GM19351 (cell line): ENCODE data around the gene TCN1.

Experiments used
- ATAC-seq: cut with Tn5 transposase; IDR thresholded peaks from one replicate; pipeline ENCODE4 v1.9.1; 2021; ENCODE audit warnings: mild to moderate bottlenecking, moderate library complexity; ENCODE audit not compliant: unreplicated experiment

TCN1 gene

DNA sequence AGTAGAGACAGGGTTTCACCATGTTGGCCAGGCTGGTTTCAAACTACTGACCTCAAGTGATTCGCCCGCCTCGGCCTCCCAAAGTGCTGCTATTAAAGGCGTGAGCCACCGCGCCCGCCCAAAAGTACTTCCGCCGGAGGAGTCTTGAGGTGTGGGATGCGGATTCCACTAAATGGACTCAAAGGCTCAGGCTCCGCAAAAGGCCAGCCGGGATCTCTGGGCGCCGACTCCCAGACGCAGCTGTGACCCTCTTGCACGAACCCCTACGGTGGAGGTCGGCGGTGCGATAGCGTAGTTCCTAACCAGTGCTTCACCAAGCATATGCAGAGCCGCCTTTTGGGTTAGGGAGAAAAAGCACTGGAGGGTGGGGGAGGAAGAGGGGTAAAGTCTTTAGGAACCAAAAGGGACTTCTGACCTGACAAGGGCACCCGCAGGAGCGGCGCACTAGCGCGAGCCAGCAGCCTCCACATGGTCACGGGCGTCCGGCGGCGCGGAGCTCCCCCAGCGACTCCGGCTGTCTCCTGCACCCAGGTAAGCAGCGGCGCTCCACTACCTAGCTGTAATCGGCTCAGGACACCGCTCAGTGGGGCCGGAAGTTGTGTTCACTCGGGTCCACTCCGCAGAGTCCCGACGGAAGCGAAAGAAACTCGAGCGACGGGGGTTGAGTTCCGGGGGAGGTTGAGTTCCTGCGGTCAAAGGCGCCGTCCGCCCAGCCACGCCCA lies 55.9 kb downstream of the TCN1 start, which contains the start of gene MRPL16:
TSS of gene MRPL16 (minus strand) at position 590 of the 722 bp plus-strand sequence. CDS start at position 470, 120 bp downstream.
- ATAC-seq = peak; percentile 95

DNA sequence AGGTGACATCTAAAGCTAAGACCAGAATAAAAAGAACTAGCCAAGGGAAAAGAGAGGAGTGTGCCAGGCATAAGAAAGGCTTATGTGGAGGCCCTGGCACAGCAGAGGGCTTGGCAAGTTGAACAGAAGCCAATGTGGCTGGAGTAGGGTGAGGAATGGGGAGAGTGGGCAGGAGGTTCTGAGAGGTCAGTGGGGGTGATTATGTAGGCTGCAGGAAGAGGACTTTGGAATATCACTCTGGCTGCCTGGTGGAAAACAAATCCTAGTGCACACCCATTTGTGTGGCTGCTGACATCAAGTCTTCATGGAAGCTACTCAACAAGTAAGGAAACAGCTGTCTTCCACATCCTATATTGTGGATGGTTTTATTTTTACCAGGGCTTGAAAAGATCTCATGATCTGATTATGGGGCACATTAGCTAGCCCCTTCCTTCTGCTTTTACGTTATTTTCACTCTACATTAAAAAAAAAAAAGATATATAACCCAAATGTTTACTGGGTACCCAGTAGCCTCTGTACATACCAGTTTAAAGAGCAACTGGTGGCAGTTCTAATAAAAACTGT lies 59.2 kb downstream of the TCN1 start:
- ATAC-seq = no peak

DNA sequence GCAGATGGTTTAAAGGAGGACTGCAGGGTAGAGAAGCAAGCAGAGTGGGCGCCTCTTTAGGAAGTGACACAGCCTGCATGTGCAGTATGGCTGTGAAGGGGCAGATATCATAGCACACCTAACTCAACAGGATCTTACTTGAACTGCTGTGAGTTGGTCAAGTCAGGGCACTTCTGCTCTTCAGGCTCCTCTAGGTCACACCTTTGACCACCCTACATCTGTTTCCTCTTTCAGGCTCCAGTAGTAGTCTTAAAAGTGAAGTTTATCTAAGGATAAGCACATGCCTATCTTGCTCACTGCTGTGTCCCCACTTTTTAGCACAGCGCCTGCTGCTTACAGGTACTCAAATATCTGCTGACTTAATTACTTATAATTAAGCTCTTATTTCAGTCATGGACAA lies 62.2 kb downstream of the TCN1 start:
- ATAC-seq = no peak
